ENCODE measurements around the gene FGD5. TPM values are rescaled to one million over a fixed set of nuclear protein-coding genes. Genes with fewer than 3 reads are reported as not detected.

Gene FGD5
- total and polyA plus RNA-seq, 9 of the 15 experiments (the other 6 are each of a cell fraction or from before 2014, with no cell fraction given) = 0.18 TPM; not detected in 8

DNA sequence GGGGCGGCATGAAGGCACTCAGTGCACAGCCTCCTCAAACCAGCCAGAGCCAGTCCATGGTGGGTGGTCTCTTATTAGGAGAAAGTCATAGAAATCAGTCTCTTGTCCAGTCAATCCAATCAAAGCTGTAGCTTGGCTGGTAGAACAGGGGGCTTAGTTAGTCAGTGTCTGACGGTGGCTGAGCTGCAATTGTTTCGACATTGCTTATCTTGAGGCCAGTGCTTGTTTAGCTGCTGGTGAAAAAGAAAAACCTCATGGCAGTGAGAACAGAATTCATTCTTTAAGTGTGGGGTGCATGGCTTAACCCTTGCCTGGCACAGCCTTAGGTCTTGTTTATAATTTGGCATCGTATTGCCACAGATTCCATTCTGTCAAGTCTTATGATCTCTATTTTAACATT is 53.9 kb downstream of the FGD5 start:
- intact Hi-C loops (cut with micrococcal nuclease) = no loop called here
- Histone ChIP-seq H4K20me1 (replicated peaks; ENCODE audit: control insufficient read depth, insufficient read depth, low read length) (0 out of 2 replicates have a peak, but pooled peaks cover 8% of the 10 kb centered on the region), H3K4me3 (no peak overlapping the region), H3K9me3 (replicated peaks; ENCODE audit: control insufficient read depth, insufficient read depth, low read depth, low read length) (no peaks in the 10 kb centered on the region), H3K27ac (ENCODE audit: extremely low read depth, low read depth, low read length) (no peak overlapping the region), H3K4me1 (replicated peaks in 1 of 2; ENCODE audit: control insufficient read depth in 2 of 2, insufficient read depth in 2 of 2, low read length in 2 of 2) (no peaks in the 10 kb centered on the region), H3K36me3 (ENCODE audit: control insufficient read depth, insufficient read depth, low read length) (no peaks in the 10 kb centered on the region), H2AFZ (ENCODE audit: low read depth, low read length) (no peak overlapping the region), H3K9ac (ENCODE audit: insufficient read depth in 1 of 2, low read depth in 2 of 2, low read length in 2 of 2) (no peak overlapping the region), H3K27me3 (ENCODE audit: control insufficient read depth in 2 of 2, insufficient read depth in 2 of 2, low read length in 2 of 2) (peaks cover 45 to 70% of the 10 kb centered on the region in 2 experiments; a peak in 4 of 5 replicates), H3K4me2 (ENCODE audit: insufficient read depth, low read length) (no peak overlapping the region), H3K9me1 (ENCODE audit: control insufficient read depth, insufficient read depth, low read length) (no peaks in the 10 kb centered on the region), H3K79me2 (ENCODE audit: control insufficient read depth, insufficient read depth, low read length) (no peaks in the 10 kb centered on the region)
- no TSS peak for BruUV-seq (replicated peaks)
- 3% methylated on average over 4 of the region's 4 CpGs for WGBS (ENCODE audit: insufficient coverage, low coverage, missing lambda C conversion rate)
- TF ChIP-seq ZNF175 (CRISPR knock-in tag; IDR thresholded peaks at IDR 0.05; ENCODE audit: low read depth) = no peak
- no peak for TF ChIP-seq HIVEP1 (CRISPR knock-in tag; IDR thresholded peaks at IDR 0.05)
- no peak for TF ChIP-seq MCM2 (IDR thresholded peaks at IDR 0.05; ENCODE audit: low read depth)
- TF ChIP-seq, protein P1, sequence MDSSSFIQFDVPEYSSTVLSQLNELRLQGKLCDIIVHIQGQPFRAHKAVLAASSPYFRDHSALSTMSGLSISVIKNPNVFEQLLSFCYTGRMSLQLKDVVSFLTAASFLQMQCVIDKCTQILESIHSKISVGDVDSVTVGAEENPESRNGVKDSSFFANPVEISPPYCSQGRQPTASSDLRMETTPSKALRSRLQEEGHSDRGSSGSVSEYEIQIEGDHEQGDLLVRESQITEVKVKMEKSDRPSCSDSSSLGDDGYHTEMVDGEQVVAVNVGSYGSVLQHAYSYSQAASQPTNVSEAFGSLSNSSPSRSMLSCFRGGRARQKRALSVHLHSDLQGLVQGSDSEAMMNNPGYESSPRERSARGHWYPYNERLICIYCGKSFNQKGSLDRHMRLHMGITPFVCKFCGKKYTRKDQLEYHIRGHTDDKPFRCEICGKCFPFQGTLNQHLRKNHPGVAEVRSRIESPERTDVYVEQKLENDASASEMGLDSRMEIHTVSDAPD (CRISPR knock-in tag; IDR thresholded peaks at IDR 0.05) = no peak
- no peak for TF ChIP-seq GTF2E2 (tag; IDR thresholded peaks at IDR 0.05)
- TF ChIP-seq BHLHE40 (IDR thresholded peaks at IDR 0.05; ENCODE audit: low read length) = no peak
- ATAC-seq (no peak), FAIRE-seq (no peak), DNase-seq (ENCODE audit: extremely low read depth in 1 of 4, low spot score in 3 of 4) (no peak)
- CTCF ChIA-PET (ENCODE audit: low intra/inter-chr PET ratio) = no interaction called here
- in situ Hi-C loops (cut with MboI) = no loop called here
- POLR2A ChIA-PET = no interaction called here

Data from K562 (cell line).